HepG2 (cell line): ENCODE data around the gene QRFP. TPM values are rescaled to one million over a fixed set of nuclear protein-coding genes. Genes with fewer than 3 reads are reported as not detected.

Experiments used
- ATAC-seq: fragments of 200-7000 bp; cut with Tn5 transposase; 3 replicates; pipeline ENCODE4 v1.9.1; 2020; ENCODE audit warnings: mild to moderate bottlenecking, moderate library complexity
- BruUV-seq: library from RNA; stranded (reverse); fragments of 400-500 nt; replicated peaks from 2 replicates; lab custom pipeline; 2021; lab: Mats Ljungman, UMichigan
- CTCF ChIA-PET: fragments of 300-600 bp; formaldehyde crosslinking; extraction: SDS; loops from one replicate; lab custom pipeline; 2021; ENCODE audit warnings: low total read pairs, inconsistent platforms, low intra/inter-chr PET ratio; lab: Yijun Ruan, JAX
- POLR2A ChIA-PET: fragments of 350-600 bp; sonication (Branson Sonifier 250); formaldehyde crosslinking; loops from one replicate; lab custom pipeline; 2020; ENCODE audit warnings: antibody characterized with exemption, inconsistent platforms; lab: Yijun Ruan, JAX
- DNase-seq: peaks from one replicate; pipeline ENCODE4 v3.0.0-alpha.2; 2015; ENCODE audit warnings: low spot score
- FAIRE-seq: peaks from 3 replicates; lab custom pipeline; 2011; peaks lifted over from hg19 to GRCh38; lab: Jason Lieb, UNC
- H2AFZ ChIP-seq: one replicate; pipeline ENCODE4 v1.6.1; 2011; ENCODE audit warnings: low read length, inconsistent platforms
- H3K27ac ChIP-seq: fragments of 300-600 bp; 3 replicates; pipeline ENCODE4 v1.8.0; 2011; ENCODE audit warnings: mixed run types, mild to moderate bottlenecking, mixed read lengths, low read length, inconsistent platforms; ENCODE audit not compliant: insufficient read depth; ENCODE audit errors: extremely low read length
- H3K27me3 ChIP-seq, 2 experiments: fragments of 200-600 bp in 1 of 2; 2 replicates in 1 of 2; 3 replicates in 1 of 2; pipeline versions ENCODE4 v1.6.0 to v1.8.0; 2011; ENCODE audit warnings: low read length in 2 of 2, mild to moderate bottlenecking in 2 of 2, moderate library complexity in 2 of 2, inconsistent platforms in 1 of 2; ENCODE audit not compliant: insufficient read depth in 2 of 2, control insufficient read depth in 1 of 2
- H3K36me3 ChIP-seq, 2 experiments: fragments of 200-600 bp in 1 of 2; replicated peaks in 1 of 2; 2 replicates in 1 of 2; 3 replicates in 1 of 2; pipeline versions ENCODE4 v1.5.1 to v1.8.0; 2011; ENCODE audit warnings: low read length in 2 of 2, inconsistent platforms in 1 of 2; ENCODE audit not compliant: insufficient read depth in 2 of 2, control insufficient read depth in 1 of 2
- H3K4me1 ChIP-seq: 2 replicates; pipeline ENCODE4 v1.5.1; 2012; ENCODE audit warnings: low read length, inconsistent platforms; ENCODE audit not compliant: insufficient read depth
- H3K4me2 ChIP-seq: 2 replicates; pipeline ENCODE4 v1.6.0; 2011; ENCODE audit warnings: low read depth, low read length, inconsistent platforms
- H3K4me3 ChIP-seq, 3 experiments: fragments of 200-600 bp in 1 of 3; sonication (generic), shearing (Covaris generic) in 1 of 3; replicated peaks in 1 of 3; 2 replicates each; pipeline ENCODE4 v1.5.1; 2011 to 2016; ENCODE audit warnings: low read length in 3 of 3, inconsistent platforms in 2 of 3, low read depth in 2 of 3, mild to moderate bottlenecking in 2 of 3, control low read depth in 1 of 3, mixed read lengths in 1 of 3; ENCODE audit not compliant: insufficient read depth in 1 of 3
- H3K79me2 ChIP-seq: one replicate; pipeline ENCODE4 v1.6.1; 2011; ENCODE audit warnings: low read length, inconsistent platforms; ENCODE audit not compliant: insufficient read depth
- H3K9ac ChIP-seq: 2 replicates; pipeline ENCODE4 v1.6.0; 2011; ENCODE audit warnings: mild to moderate bottlenecking, low read depth, low read length, inconsistent platforms; ENCODE audit not compliant: insufficient read depth
- H3K9me3 ChIP-seq: 2 replicates; pipeline ENCODE4 v1.5.1; 2012; ENCODE audit warnings: mild to moderate bottlenecking, low read length
- H4K20me1 ChIP-seq: 2 replicates; pipeline ENCODE4 v1.6.0; 2011; ENCODE audit warnings: inconsistent platforms, mild to moderate bottlenecking, low read length, moderate library complexity; ENCODE audit not compliant: insufficient read depth
- ATF3 ChIP-seq: sonication (generic); formaldehyde crosslinking; IDR thresholded peaks from 2 replicates; pipeline ENCODE4 v1.4.0; 2020; ENCODE audit warnings: missing genetic modification reagents
- CENPX ChIP-seq: sonication (generic); formaldehyde crosslinking; IDR thresholded peaks from 2 replicates; pipeline ENCODE4 v1.9.0; 2021; ENCODE audit warnings: mild to moderate bottlenecking, missing genetic modification reagents, moderate library complexity
- DRAP1 ChIP-seq: IDR thresholded peaks from 2 replicates; pipeline ENCODE4 v1.6.1; 2016; ENCODE audit warnings: missing genetic modification reagents, missing compliant biosample characterization
- FLYWCH1 ChIP-seq: sonication (generic); formaldehyde crosslinking; IDR thresholded peaks from 2 replicates; pipeline ENCODE4 v1.8.1; 2023; ENCODE audit warnings: mild to moderate bottlenecking, missing genetic modification reagents
- HBP1 ChIP-seq: IDR thresholded peaks from 2 replicates; pipeline ENCODE4 v1.6.1; 2016; ENCODE audit warnings: low read depth, control low read depth
- KLF9 ChIP-seq: IDR thresholded peaks from 2 replicates; pipeline ENCODE4 v1.6.1; 2016; ENCODE audit warnings: low read depth
- LCORL ChIP-seq, 2 experiments: fragments of 450-650 bp in 1 of 2; sonication (generic) in 1 of 2; formaldehyde crosslinking in 1 of 2; IDR thresholded peaks; 2 replicates each; pipeline versions ENCODE4 v1.5.0 to v1.6.1; 2017 to 2020; ENCODE audit warnings: antibody characterized with exemption in 1 of 2, missing genetic modification reagents in 1 of 2
- STAG1 ChIP-seq: sonication (generic); formaldehyde crosslinking; IDR thresholded peaks from 2 replicates; pipeline ENCODE4 v1.4.0; 2020; ENCODE audit warnings: missing genetic modification reagents
- THRA ChIP-seq: sonication (generic); formaldehyde crosslinking; IDR thresholded peaks from 2 replicates; pipeline ENCODE4 v1.4.0; 2020; ENCODE audit warnings: missing genetic modification reagents, borderline replicate concordance
- ZBTB26 ChIP-seq: IDR thresholded peaks from 2 replicates; pipeline ENCODE4 v1.6.1; 2016; ENCODE audit warnings: missing compliant biosample characterization, missing genetic modification reagents, borderline replicate concordance
- ZNF362 ChIP-seq: sonication (generic); formaldehyde crosslinking; IDR thresholded peaks from 2 replicates; pipeline ENCODE4 v1.4.0; 2020; ENCODE audit warnings: missing genetic modification reagents, mild to moderate bottlenecking, borderline replicate concordance
- ZNF451 ChIP-seq: sonication (generic); formaldehyde crosslinking; IDR thresholded peaks from 2 replicates; pipeline ENCODE4 v1.5.0; 2020; ENCODE audit warnings: mild to moderate bottlenecking, missing genetic modification reagents
- ZNF562 ChIP-seq: sonication (generic); formaldehyde crosslinking; IDR thresholded peaks from 2 replicates; pipeline ENCODE4 v1.8.0; 2022; ENCODE audit warnings: missing genetic modification reagents, borderline replicate concordance
- ZNF672 ChIP-seq: sonication (generic); formaldehyde crosslinking; IDR thresholded peaks from 2 replicates; pipeline ENCODE4 v1.8.1; 2022; ENCODE audit warnings: missing genetic modification reagents
- WGBS: methylation state at CpG from one replicate; pipeline ENCODE4 v1.1.6; 2017; ENCODE audit warnings: low lambda C conversion rate; 5-methylcytosine and 5-hydroxymethylcytosine counted together
- in situ Hi-C: cut with HindIII; loops from 2 replicates; pipeline ENCODE4 v1.10.0; 2017; ENCODE audit warnings: low pct_unique_long_range_greater_than_20kb; ENCODE audit not compliant: extremely low pct_ligation_motif_present
- intact Hi-C: fragments of 100-400 bp; cut with micrococcal nuclease; formaldehyde crosslinking; loops from one replicate; pipeline ENCODE4 v1.10.0; 2022; ENCODE audit not compliant: unreplicated experiment
- polyA plus RNA-seq, 8 experiments: library from polyadenylated mRNA; depleted of rRNA in 3 of 8; stranded (reverse) in 7 of 8; unstranded in 1 of 8; fragments of >200 nt; fragmentation: Illumina TruSeq in 4 of 8; extraction: Trizol in 4 of 8; gene quantifications; 2 replicates each; pipeline versions ENCODE4 v1.2.1 to v1.2.3, GENCODE V29; 2011 to 2016; ENCODE audit warnings: low read depth in 4 of 8, missing spikeins in 1 of 8, mixed read lengths in 1 of 8; ENCODE audit not compliant: insufficient read depth in 1 of 8
- total RNA-seq, 5 experiments: library from RNA; depleted of rRNA; stranded (reverse); fragments of >200 nt; fragmentation: Illumina TruSeq; extraction: Trizol; gene quantifications; 2 replicates each; pipeline ENCODE4 v1.2.3, GENCODE V29; 2016; ENCODE audit warnings: low read depth in 1 of 5

QRFP gene
- total and polyA plus RNA-seq, 2 of the 13 experiments (the other 11 are each of a cell fraction or from before 2014, with no cell fraction given): not detected

- 31% methylated on average over 14 of the region's 21 CpGs for WGBS
- ChIA-PET CTCF (no interaction called here), POLR2A (no interaction called here)
- no peaks in the 10 kb centered on the region for H3K36me3 ChIP-seq
- in situ Hi-C loops: no loop called here
- DNase-seq: no peak
- no peaks in the 10 kb centered on the region for H4K20me1 ChIP-seq
- ATAC-seq: no peak
- peaks cover 24 to 85% of the 10 kb centered on the region in 2 experiments; a peak in 4 of 5 replicates for H3K27me3 ChIP-seq
- peaks cover 18% of the 10 kb centered on the region for H3K4me1 ChIP-seq
- no peak overlapping the region for H2AFZ ChIP-seq
- no peaks in the 10 kb centered on the region for H3K9me3 ChIP-seq
- H3K4me2 ChIP-seq: no peak overlapping the region
- no peak overlapping the region for H3K4me3 ChIP-seq
- intact Hi-C loops: no loop called here
- no peak for FAIRE-seq
- H3K27ac ChIP-seq: no peak overlapping the region
- no TSS peak for BruUV-seq
- H3K9ac ChIP-seq: no peak overlapping the region
- no peaks in the 10 kb centered on the region for H3K79me2 ChIP-seq
- TF ChIP-seq ZBTB26 (CRISPR knock-in tag) (no peak), STAG1 (CRISPR knock-in tag) (no peak), ZNF451 (no peak), KLF9 (CRISPR knock-in tag) (no peak), THRA (no peak), HBP1 (CRISPR knock-in tag) (no peak), LCORL (IDR thresholded peaks at IDR 0.05) (no peak), LCORL (CRISPR knock-in tag; IDR thresholded peaks at IDR 0.05) (no peak), DRAP1 (no peak), ZNF672 (CRISPR knock-in tag) (no peak), ZNF362 (CRISPR knock-in tag) (no peak), FLYWCH1 (no peak), CENPX (CRISPR knock-in tag) (no peak), ATF3 (CRISPR knock-in tag) (no peak), ZNF562 (CRISPR knock-in tag) (no peak)
Observed at GRCh38 chr9:130906735-130907416, 10.3 kb upstream of the QRFP start.
